KBM-7 (cell line): ENCODE data around the gene AKT2.
"Not testable (repeated sequence)": the region's sequence is repeated elsewhere in the genome, so short reads cannot be mapped to it uniquely, and the experiment has no call there.

ENCODE experiments used
- DNase-seq: peaks from one replicate; pipeline ENCODE4 v3.0.0-alpha.2; 2015
- in situ Hi-C: fragments of 300-500 bp; cut with MboI; formaldehyde crosslinking; loops from 2 replicates; pipeline ENCODE4 v1.14.3; 2020; ENCODE audit warnings: low sequenced_read_pairs, low pct_unique_long_range_greater_than_20kb, mixed read lengths

The AKT2 gene

DNA sequence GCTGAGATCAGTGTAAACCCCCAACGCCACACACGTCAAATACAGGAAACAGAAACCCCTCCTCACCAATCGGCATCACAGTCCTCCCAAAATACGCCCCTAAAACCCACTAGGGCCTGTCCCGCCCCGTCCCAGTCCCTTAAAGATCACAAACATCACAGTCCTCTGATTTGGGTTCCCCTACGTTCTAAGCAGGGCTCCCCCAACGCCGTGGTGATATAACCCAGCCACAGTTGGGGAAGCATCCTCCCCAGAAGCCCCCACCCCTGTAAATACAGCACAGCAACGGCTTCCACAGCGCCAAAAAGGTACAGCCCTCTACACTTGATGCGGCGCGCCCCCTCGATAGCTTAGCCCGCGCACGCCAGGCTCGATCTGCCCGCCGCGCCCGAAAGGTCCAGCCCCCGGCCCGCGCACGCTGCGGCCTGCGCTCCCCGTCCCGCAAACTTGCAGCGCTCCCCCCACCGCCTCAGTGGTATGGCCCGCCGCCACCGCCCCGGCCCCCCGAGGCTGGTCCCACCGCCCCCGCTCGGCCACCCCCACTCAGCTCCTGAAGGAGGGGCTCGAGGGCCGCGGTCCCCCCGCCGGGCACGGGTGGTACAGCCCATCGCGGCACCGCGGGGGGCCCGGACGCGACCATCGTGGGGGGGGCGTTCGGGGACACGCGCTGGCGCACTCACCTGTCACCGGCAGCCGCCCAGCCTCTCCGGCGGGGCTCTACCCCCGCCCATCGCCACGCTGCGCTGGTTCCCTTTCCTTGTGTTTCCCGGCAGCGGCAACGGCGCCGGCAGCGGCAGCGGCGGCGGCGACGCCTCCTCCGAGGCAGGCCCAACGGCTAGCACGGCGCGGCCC lies at the start of gene AKT2:
AKT2 (minus strand) TSS at position 845 of the 852 bp plus-strand sequence. CDS start 20,078 bp downstream, outside the sequence.
- peak; percentile 45 for DNase-seq
- in situ Hi-C loops, result no loop called here

DNA sequence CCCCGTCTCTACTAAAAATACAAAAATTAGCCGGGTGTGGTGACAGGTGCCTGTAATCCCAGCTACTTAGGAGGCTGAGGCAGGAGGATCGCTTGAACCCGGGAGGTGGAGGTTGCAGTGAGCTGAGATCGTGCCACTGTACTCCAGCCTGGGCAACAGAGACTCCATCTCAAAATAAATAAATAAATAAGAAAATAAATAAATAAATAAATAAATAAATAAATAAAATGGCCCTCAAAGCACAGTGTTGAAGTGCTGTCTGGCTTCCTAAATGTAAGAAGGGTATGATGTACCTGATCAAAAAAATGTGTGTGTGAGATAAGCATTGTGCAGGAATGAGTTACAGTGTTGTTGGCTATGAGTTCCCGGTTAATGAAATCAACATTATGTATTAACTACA lies 47.9 kb upstream of the AKT2 start:
- in situ Hi-C loops, DNase-seq: not testable (repeated sequence)

DNA sequence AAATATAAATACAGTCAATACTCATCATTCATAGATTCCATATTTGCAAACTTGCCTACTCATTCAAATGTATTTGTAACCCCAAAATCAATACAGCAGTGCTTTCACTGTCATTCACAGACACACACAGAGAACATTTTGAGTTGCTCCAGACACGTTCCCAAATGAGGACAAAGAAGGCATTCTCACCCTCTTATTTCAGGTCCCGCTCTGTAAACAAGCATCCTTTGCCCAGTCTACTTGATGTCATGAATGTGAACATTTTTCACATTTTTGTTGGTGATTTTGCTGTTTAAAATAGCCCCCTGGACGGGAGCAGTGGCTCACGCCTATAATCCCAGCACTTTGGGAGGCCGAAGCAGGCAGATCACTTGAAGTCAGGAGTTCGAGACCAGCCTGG lies 47.5 kb upstream of the AKT2 start:
- DNase-seq, result no peak
- in situ Hi-C loops, result no loop called here

DNA sequence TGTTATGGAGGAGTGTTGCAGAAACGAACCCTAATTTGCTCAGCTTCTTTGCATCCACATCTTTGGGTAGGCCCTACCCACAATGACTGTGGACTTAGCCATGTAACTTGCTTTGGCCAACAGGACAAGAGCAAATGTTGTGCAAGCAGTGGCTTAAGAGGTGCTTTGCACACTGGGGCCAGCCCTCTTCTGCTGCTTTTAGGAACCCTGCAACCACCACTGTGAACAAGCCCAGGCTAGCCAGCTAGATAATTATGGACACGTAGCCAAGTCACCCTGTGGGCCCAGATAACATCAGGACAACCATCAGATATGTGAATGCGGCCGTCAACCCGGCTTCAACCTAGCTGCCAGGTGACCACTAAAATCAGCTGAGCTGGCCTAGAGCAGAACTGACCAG lies 45.9 kb upstream of the AKT2 start:
- no peak for DNase-seq

DNA sequence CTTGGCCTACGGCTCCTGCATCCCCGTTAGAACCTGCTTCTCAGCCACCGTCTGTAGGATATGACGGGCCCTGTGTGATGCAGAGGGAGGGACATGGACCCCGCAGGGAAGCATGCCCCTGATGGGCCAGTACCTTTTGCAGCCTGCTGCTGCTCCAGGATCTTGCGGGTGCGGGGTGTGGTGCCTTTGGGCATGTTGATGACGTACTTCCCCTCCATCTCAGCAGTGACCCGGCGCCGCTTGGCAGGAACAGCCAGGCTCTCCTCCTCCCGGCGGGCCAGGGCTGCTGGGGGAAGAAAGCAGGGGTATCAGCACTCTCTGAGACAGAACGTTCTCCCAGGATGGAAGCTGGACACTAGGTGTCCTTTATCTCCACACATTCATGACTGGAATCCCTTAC lies 41.1 kb upstream of the AKT2 start:
- no peak for DNase-seq
- in situ Hi-C loops, result no loop called here

More for the DNA sequence above, 45.9 kb upstream of the AKT2 start:
- in situ Hi-C loops, result no loop called here

DNA sequence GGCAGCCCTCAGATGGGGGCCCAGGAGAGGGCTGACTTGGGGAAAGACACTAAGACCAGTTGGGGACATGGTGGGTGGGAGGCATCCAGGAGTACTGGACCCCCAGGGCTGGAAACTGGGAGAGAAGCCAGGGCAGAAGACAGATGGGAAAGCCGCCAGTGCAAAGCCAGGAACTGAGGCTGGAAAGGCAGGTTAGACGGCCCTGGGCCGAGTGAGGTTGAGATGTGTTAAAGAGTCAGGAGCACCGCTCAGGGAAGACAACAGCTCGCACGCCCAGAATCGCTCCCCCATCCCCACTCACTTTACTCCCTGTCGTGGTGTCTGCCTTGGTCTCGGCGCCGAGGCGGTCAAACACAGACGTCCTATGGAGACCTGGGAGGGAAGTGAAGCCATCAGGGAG lies 38.6 kb upstream of the AKT2 start:
- in situ Hi-C loops, result no loop called here
- no peak for DNase-seq

DNA sequence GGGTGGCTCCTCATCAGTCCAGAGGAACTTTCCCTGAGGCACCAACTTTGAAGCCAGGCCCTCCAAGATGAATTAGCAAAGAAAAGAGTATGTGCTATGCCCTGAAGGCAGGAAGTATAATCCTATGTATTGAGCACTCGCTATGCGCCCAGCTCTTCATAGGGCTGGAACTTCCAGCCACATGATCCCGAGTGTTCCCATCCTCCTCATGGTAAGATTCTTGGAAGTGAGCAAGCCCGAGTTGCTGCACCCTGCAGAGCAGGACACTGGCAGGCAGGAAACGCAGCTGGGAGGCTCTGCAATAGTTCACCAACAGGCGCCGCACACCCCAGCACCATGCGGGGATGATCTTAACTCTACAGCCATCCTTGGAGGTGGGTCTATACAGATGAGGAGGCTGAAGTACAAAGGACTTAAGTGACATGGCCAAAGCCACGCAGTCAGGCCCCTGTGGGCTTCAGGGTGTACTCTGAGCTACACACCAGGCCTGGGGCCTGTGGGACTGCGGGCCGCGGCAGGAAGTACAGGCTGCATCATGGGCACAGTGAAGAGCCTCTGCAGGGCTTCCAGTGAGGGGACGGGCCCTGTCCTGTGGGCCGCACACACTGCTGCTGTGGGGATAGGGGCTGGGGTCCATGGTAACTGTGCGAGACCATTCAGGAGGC lies 37.9 kb upstream of the AKT2 start:
- in situ Hi-C loops, result no loop called here
- no peak for DNase-seq

DNA sequence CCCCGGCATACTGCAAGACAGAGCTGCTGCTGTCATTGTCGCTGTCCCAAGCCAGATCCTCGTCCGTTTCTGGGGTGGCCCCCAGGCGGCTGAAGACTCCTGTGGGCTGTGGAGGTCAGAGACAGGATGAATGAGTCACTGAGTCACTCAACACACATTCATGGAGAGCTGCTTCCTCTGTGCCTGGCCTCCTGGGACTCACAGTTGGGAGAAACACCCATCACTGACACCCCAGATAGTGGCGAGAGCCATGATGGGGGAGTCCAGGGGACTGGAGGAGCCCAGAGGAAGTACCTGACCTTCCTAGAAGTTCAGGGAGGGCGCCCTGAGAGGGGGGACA lies 37.1 kb upstream of the AKT2 start:
- in situ Hi-C loops, result no loop called here
- DNase-seq, result no peak

DNA sequence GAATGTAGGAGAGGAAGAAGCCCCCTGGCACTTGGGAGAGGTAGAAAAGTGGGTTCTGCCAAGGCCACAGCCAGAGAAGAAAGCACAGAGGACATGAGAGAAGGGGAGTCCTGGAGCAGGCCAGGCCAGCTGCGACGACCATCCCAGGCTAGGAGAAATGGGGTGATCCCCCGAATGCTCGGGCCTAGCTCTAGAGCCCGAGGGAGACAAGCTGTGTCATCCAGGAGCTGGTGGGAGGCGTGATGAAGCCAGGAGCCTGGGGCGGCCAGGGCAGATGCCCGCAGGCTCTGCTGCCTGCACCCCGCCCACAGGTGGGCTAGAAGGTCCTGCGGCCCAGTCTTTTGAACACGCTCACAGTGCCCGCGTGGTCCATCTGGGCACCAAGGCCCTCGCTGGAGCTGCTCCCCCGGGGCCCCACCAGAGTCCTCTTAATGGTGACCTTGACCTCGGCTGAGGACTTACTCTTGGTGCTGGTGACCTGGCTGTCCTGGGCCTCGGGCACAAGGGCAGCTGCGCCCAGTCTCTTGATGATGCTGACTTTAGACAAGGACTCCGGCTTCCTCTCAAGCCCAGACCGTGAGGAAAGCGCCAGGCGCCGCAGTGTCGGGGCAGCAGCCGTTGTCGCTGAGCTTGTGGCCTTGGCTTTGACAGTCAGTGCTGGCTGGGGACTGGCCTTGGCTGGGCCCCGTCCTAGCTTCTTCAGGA lies 36.6 kb upstream of the AKT2 start:
- no peak for DNase-seq
- in situ Hi-C loops, result no loop called here

DNA sequence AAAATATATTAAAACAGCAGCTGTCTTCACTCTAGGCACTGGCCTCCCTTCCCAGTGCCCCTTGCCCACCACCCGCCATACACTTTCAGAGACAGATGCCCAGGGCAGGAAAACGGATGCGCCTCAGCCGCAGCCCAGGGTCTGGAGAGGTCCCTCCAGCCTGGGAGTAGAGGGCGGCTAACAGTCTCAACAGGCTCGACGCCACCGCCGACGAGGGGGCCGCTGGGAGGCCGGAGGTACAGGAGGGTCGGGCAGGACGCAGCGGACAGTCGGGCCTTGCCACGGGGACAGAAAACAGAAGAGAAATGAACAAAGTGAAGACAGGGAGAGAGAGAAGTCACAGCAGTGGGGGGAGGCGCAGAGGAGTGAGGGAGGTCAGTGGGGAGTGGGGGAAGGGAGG lies 35.9 kb upstream of the AKT2 start:
- in situ Hi-C loops, result no loop called here
- DNase-seq, result no peak

DNA sequence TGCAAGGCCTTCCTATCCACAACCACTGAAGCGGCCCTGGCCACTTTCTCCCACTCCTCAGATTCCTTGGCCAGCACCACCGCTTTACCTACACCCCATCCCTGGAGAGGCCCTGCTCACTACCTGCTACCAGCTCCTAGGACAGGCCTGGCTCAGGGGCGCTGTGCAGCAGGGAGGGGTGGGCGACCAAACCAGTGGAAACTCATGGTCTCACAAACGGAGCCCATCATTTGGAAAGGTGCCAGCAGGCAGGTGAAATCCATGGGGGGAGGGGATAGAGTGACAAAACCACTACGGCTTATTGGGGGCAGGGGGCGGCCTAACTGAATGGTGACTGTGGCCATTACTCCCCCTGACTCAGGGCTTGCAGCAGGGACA lies 35.4 kb upstream of the AKT2 start:
- DNase-seq, result no peak
- in situ Hi-C loops, result no loop called here

DNA sequence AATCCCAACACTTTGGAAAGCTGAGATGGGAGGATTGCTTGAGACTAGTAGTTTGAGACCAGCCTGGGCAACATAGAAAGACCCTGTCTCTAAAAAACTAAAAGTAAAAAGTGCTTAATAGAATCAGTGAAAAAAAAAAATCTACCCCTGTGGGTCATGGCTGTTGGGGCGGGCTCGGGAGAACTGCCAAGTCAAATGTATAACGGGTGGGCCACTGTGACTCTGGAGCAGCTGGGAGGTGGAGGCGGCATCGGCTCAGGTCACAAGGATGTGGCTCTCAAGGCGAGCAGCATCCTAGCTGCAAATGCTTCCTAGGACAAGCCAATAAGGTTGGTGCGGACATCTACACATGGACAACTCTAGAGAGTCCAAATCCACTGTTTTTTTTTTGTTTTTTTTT lies 32.2 kb upstream of the AKT2 start:
- in situ Hi-C loops, result no loop called here
- DNase-seq, result no peak

DNA sequence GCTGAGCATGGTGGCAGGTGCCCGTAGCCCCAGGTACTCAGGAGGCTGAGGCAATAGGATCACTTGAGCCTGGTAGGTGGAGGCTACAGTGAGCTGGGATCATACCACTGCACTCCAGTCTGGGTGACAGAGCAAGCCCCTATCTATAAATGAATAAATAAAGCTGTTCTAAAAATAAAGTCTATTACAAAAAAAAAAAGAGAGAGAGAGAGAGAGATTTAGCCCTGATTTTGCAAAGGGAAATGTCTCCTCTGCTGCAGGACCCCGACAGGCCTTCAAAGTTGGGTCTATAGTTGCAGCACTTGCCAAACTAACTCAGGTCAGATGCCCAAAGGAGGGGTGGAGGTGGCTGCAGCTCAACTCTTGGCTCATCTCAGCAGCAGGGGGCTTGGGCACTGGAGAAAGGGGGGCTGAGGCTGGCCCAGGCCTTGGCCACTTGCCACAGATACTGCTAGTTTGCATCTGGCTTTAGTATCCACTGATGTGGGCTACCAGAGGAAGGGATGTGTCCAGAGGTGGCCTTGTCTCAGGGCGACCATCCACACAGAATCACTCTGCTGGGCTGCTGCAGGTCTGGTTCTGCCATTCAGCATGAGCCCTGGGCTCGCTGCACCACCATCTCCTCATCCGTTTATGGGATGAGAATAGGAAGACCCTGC lies 30.8 kb upstream of the AKT2 start:
- in situ Hi-C loops, result no loop called here
- DNase-seq, result no peak

DNA sequence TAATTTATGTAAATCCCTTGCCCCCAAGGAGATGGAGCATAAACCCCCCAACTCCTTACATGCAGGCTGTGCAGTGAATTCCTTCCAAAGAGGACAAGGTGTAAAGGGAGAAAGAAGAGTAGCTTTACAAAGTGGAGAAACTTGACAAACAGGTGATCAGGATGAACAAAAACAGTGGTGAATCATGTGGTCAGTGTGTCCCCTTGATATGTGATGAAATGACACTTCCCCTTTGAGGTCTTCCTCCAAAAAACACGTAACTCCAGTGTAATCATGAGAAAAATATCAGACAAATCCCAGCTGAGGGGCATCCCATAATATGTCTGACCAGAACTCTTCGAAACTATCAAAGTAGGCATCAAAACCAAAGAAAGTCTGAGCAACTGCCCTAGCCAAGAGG lies 29.5 kb upstream of the AKT2 start:
- in situ Hi-C loops, result no loop called here
- DNase-seq, result no peak

DNA sequence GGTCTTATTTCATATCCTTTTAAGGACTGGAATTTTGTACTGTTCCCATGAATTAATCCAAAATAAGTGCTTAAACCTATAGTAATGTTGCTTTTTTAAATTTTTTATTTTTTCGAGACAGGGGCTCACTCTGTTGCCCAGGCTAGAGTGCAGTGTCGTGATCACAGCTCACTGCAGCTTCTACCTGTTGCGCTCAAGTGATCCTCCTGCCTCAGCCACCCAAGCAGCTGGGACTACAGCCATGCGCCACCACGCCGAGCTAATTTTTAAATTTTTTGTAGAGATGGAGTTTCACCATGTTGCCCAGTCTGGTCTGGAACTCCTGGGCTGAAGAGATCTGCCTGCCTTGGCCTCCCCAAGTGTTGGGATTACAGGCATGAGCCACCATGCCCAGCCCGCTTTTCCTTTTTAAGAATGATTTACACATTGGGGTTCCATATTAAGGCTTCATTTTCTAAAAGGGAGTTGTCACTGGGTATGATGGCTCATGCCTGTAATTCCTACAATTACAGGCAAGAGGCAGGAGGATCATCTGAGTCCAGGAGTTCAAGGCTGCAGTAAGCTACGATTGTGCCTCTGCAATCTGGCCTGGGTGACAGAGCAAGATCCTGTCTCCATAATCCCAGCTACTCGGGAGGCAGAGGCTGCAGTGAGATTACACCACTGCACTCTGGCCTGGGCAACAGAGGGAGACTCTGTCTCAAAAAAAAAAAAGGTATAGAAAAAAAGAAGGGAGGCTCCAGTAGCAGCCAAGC lies 28.3 kb upstream of the AKT2 start:
- in situ Hi-C loops, result no loop called here
- no peak for DNase-seq

DNA sequence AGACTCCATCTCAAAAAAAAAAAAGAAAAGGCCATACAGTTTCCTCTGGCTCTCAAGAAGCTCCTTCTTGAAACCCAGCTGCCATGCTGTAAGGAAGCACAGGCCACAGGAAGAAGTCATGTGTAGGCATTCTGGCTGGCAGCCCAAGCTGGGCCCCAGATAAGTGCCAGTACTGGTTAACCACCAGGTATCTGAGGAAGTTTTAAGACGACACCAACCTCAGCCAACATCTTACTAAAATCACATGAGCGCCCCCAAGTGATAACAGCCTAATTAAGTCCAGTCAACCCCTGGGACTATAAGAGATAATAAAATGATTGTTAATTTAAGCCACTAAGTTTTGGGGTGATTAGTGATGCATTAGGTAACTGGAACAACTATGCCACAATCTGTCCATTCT lies 27.4 kb upstream of the AKT2 start:
- in situ Hi-C loops, result no loop called here
- DNase-seq, result peak; percentile 20

DNA sequence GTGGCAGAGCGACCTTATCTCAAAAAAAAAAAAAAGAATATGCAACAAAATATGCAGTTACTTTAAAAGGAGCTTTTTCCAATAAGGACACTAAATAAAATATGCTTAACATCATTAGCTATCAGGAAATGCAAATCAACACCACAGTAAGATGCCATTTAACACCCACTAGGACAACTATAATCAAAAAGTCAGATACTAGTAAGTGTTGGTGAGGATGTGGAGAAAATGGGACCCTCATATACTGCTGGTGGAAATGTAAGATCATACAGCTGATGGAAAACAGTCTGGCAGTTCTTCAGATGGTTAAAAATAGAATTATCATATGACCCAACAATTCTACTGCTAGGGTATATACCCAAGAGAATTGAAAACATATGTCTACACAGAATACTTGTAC lies 24.5 kb upstream of the AKT2 start:
- in situ Hi-C loops, result no loop called here
- no peak for DNase-seq

DNA sequence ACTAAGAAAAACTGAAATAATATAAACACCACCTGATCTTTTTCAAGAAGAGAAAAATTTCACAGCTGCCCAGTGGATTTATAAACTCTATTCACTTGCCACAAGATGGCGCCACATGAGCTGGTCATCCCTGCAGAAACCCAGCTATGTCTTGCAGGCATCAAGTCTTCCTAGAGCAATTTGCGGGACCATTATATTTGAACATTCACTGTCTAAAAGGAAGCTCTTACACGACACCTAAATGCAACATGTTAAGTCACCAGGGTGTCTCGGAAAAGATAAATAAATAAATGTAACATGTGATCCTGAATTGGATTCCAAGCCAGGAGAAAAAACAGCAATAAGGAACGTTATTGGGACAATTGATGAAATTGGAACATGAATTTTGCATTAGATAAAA lies 20.3 kb upstream of the AKT2 start:
- in situ Hi-C loops, result no loop called here
- DNase-seq, result peak; percentile 71

DNA sequence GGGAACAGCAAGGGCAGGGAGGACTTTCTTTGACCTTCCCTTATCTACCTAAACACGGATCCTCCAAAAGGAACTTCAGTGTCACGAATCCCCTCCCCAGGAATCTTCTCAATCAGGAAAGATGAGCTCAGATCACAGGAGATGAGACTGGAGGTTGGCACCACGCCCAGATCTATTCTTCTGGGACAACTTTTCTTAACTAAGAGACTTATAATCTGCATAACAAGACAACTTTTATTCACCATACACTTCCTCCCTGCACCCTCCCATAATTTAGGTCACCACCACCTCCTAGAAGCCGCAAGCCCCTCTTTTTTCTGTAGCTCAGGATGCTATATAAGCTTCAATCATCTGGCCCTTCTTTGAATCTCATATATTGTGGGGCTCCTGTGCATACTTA lies 19.2 kb upstream of the AKT2 start:
- in situ Hi-C loops, result no loop called here
- DNase-seq, result no peak
